ENCODE measurements around the gene ALB.

DNA sequence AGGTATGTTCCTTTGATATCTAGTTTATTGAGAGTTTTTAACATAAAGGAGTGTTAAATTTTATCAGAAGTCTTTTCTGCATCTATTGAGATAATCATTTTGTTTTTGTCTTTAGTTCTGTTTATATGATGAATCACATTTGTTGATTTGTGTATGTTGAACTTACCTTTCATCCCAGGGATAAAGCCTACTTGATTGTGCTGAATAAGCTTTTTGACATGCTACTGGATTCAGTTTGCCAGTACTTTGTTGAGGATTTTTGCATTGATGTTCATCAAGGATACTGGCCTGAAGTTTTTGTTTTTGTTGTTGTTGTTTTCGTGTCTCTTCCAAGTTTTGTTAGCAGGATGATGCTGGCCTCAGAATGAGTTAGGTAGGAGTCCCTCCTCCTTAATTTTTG lies 66.6 kb downstream of the ALB start:
- TF ChIP-seq, protein P1, sequence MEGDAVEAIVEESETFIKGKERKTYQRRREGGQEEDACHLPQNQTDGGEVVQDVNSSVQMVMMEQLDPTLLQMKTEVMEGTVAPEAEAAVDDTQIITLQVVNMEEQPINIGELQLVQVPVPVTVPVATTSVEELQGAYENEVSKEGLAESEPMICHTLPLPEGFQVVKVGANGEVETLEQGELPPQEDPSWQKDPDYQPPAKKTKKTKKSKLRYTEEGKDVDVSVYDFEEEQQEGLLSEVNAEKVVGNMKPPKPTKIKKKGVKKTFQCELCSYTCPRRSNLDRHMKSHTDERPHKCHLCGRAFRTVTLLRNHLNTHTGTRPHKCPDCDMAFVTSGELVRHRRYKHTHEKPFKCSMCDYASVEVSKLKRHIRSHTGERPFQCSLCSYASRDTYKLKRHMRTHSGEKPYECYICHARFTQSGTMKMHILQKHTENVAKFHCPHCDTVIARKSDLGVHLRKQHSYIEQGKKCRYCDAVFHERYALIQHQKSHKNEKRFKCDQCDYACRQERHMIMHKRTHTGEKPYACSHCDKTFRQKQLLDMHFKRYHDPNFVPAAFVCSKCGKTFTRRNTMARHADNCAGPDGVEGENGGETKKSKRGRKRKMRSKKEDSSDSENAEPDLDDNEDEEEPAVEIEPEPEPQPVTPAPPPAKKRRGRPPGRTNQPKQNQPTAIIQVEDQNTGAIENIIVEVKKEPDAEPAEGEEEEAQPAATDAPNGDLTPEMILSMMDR (IDR thresholded peaks at IDR 0.05), result no peak
- TF ChIP-seq EZH2 (IDR thresholded peaks at IDR 0.05) (no peak), EZH2phosphoT487 (IDR thresholded peaks at IDR 0.05) (no peak)

All from neural progenitor cell (in vitro differentiated cells).